ENCODE data around the gene PPM1L.

Gene PPM1L

GRCh38 chr3:160874736-160875135, 118.7 kb downstream of the PPM1L start:
- H3K4me3 ChIP-seq (replicated peaks; ENCODE audit: low read depth, low read length), result no peak overlapping the region
- no peaks in the 10 kb centered on the region for H3K27me3 ChIP-seq (replicated peaks; ENCODE audit: control insufficient read depth, insufficient read depth, low read length)
- H3K36me3 ChIP-seq (ENCODE audit: control insufficient read depth, insufficient read depth, low read length), result no peaks in the 10 kb centered on the region
- TF ChIP-seq, protein P1, sequence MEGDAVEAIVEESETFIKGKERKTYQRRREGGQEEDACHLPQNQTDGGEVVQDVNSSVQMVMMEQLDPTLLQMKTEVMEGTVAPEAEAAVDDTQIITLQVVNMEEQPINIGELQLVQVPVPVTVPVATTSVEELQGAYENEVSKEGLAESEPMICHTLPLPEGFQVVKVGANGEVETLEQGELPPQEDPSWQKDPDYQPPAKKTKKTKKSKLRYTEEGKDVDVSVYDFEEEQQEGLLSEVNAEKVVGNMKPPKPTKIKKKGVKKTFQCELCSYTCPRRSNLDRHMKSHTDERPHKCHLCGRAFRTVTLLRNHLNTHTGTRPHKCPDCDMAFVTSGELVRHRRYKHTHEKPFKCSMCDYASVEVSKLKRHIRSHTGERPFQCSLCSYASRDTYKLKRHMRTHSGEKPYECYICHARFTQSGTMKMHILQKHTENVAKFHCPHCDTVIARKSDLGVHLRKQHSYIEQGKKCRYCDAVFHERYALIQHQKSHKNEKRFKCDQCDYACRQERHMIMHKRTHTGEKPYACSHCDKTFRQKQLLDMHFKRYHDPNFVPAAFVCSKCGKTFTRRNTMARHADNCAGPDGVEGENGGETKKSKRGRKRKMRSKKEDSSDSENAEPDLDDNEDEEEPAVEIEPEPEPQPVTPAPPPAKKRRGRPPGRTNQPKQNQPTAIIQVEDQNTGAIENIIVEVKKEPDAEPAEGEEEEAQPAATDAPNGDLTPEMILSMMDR (IDR thresholded peaks at IDR 0.05; ENCODE audit: insufficient read depth, low read length, poor library complexity, severe bottlenecking), result no peak
- DNase-seq (ENCODE audit: extremely low read depth, insufficient read length), result no peak

DNA sequence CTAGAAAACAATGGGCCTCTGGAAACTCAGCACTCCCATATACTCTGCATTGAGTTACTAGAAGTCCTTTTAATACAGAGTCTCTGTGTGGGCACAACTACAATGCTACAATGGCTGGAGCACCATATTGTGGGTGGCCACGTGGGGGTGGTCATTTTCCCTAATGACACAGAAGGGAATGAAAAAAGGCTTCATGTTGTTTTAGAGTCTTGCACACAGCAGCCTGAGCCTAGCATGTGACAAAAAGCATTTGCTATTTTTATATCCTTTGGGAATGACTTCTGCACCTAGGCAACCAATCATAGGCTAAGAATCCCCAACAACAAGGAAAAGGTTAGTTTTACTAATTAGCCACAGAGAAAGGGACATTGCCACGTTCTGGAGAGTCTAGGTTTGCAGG, 120.6 kb downstream of the PPM1L start:
- TF ChIP-seq, protein P1 (IDR thresholded peaks at IDR 0.05; ENCODE audit: insufficient read depth, low read length, poor library complexity, severe bottlenecking), result no peak
- no peaks in the 10 kb centered on the region for H3K27me3 ChIP-seq (replicated peaks; ENCODE audit: control insufficient read depth, insufficient read depth, low read length)
- no peaks in the 10 kb centered on the region for H3K36me3 ChIP-seq (ENCODE audit: control insufficient read depth, insufficient read depth, low read length)
- no peak for DNase-seq (ENCODE audit: extremely low read depth, insufficient read length)
- H3K4me3 ChIP-seq (replicated peaks; ENCODE audit: low read depth, low read length), result no peak overlapping the region

DNA sequence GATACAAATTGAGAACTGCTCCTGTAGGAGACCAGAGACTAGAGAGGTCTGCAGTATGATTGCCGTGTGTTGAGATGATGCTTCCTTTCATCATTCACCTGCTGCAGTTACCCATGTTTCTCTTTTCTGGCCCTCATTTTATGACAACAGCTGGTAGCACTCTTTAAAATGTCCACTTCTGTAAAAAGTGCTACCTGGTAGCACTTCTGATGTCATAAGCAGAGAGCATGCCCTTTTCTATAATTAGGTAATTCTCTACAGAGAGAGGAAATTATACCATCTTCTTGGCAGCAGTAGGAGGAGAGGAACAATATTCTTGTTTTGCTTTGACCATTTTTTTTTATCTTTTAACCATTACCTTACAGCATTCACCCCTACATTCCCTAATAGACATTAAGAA, 123.8 kb downstream of the PPM1L start:
- Histone ChIP-seq H3K27me3 (replicated peaks; ENCODE audit: control insufficient read depth, insufficient read depth, low read length) (no peaks in the 10 kb centered on the region), H3K4me3 (replicated peaks; ENCODE audit: low read depth, low read length) (no peak overlapping the region), H3K36me3 (ENCODE audit: control insufficient read depth, insufficient read depth, low read length) (no peaks in the 10 kb centered on the region)
- TF ChIP-seq, protein P1 (IDR thresholded peaks at IDR 0.05; ENCODE audit: insufficient read depth, low read length, poor library complexity, severe bottlenecking), result no peak
- DNase-seq (ENCODE audit: extremely low read depth, insufficient read length), result no peak

GRCh38 chr3:160883373-160883772, 127.3 kb downstream of the PPM1L start:
- no peaks in the 10 kb centered on the region for H3K27me3 ChIP-seq (replicated peaks; ENCODE audit: control insufficient read depth, insufficient read depth, low read length)
- TF ChIP-seq, protein P1 (IDR thresholded peaks at IDR 0.05; ENCODE audit: insufficient read depth, low read length, poor library complexity, severe bottlenecking), result no peak
- no peak for DNase-seq (ENCODE audit: extremely low read depth, insufficient read length)
- no peak overlapping the region for H3K4me3 ChIP-seq (replicated peaks; ENCODE audit: low read depth, low read length)
- no peaks in the 10 kb centered on the region for H3K36me3 ChIP-seq (ENCODE audit: control insufficient read depth, insufficient read depth, low read length)

DNA sequence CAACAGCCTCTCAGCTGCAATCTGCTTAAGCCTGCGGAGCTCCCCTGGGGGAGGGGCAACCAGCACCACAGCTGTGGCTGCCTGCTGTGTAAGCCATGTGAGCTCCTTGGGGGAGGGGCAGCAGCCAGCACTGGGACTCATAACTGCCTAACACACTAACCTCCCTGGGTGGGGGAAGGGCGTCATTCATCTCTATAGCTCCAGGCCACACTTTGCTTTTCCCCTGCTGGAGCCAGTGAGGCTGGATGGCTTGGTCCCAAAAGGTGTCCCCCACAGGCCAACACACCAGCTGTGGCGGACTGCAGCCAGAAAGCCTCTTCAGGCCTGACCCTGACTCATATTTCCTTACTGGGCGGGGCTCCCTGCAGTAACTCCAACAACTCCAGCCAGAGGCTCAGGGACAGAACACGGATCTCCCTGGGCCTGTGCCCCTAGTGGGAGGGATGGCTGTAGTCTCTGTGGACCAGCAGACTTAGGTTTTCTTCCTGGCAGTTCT, 129.8 kb downstream of the PPM1L start:
- Histone ChIP-seq H3K36me3 (ENCODE audit: control insufficient read depth, insufficient read depth, low read length) (no peaks in the 10 kb centered on the region), H3K27me3 (replicated peaks; ENCODE audit: control insufficient read depth, insufficient read depth, low read length) (no peaks in the 10 kb centered on the region), H3K4me3 (replicated peaks; ENCODE audit: low read depth, low read length) (no peak overlapping the region)
- TF ChIP-seq, protein P1 (IDR thresholded peaks at IDR 0.05; ENCODE audit: insufficient read depth, low read length, poor library complexity, severe bottlenecking), result no peak
- DNase-seq (ENCODE audit: extremely low read depth, insufficient read length), result peak; percentile 63

- Histone ChIP-seq H3K4me3 (replicated peaks; ENCODE audit: low read depth, low read length) (no peak overlapping the region), H3K27me3 (replicated peaks; ENCODE audit: control insufficient read depth, insufficient read depth, low read length) (no peaks in the 10 kb centered on the region), H3K36me3 (ENCODE audit: control insufficient read depth, insufficient read depth, low read length) (no peaks in the 10 kb centered on the region)
- TF ChIP-seq, protein P1 (IDR thresholded peaks at IDR 0.05; ENCODE audit: insufficient read depth, low read length, poor library complexity, severe bottlenecking), result no peak
- DNase-seq (ENCODE audit: extremely low read depth, insufficient read length), result peak; percentile 17
Measured at GRCh38 chr3:160886421-160886820, 130.4 kb downstream of the PPM1L start.
